Measurements from ENCODE around the gene LRFN2.

GRCh38 chr6:40393641-40394040 lies 193.5 kb downstream of the LRFN2 start:
- TF ChIP-seq CTCF (IDR thresholded peaks at IDR 0.05) = no peak
- TF ChIP-seq FOXM1 (IDR thresholded peaks at IDR 0.05; ENCODE audit: low read depth) = no peak
- no peak for TF ChIP-seq FOXJ3 (CRISPR knock-in tag; IDR thresholded peaks at IDR 0.05)
- TF ChIP-seq EZH2phosphoT487 (IDR thresholded peaks at IDR 0.05; ENCODE audit: borderline replicate concordance, low read depth) = no peak
- no peak for TF ChIP-seq MAX (IDR thresholded peaks at IDR 0.05; ENCODE audit: low read depth)
- no peak for TF ChIP-seq USF1 (IDR thresholded peaks at IDR 0.05; ENCODE audit: borderline replicate concordance, low read depth)
- no peak for TF ChIP-seq SIN3A (IDR thresholded peaks at IDR 0.05; ENCODE audit: borderline replicate concordance, low read depth, low read length)
- no peak for TF ChIP-seq TEAD4 (IDR thresholded peaks at IDR 0.05; ENCODE audit: borderline replicate concordance, insufficient read depth)
- no peak for TF ChIP-seq MEF2A (IDR thresholded peaks at IDR 0.05; ENCODE audit: borderline replicate concordance, low read depth)
- no peak for TF ChIP-seq USF2 (IDR thresholded peaks at IDR 0.05; ENCODE audit: borderline replicate concordance, low read depth, low read length)
- no peak for TF ChIP-seq RCOR1 (IDR thresholded peaks at IDR 0.05; ENCODE audit: low read length)
- TF ChIP-seq ZBTB33 (IDR thresholded peaks at IDR 0.05; ENCODE audit: borderline replicate concordance, low read depth) = no peak
- TF ChIP-seq JUND (IDR thresholded peaks at IDR 0.05) = no peak
